GM13976 (cell line): Measurements from ENCODE around the gene CTSD.
A peak's percentile ranks its signal among the peaks of the same experiment; 100 is the strongest.

Experiments
- DNase-seq: peaks from one replicate; pipeline ENCODE4 v3.0.0; 2012; ENCODE audit warnings: low spot score
- CTCF ChIP-seq: IDR thresholded peaks from 2 replicates; pipeline ENCODE4 v1.5.1; 2012; ENCODE audit warnings: borderline replicate concordance, mild to moderate bottlenecking; ENCODE audit not compliant: insufficient read depth; ENCODE audit errors: extremely low read depth, missing control alignments, control extremely low read depth
- in situ Hi-C: fragments of 300-500 bp; cut with MboI; formaldehyde crosslinking; loops from one replicate; pipeline ENCODE4 v1.12.0; 2022; ENCODE audit warnings: low sequenced_read_pairs, mixed read lengths, inconsistent platforms; ENCODE audit not compliant: unreplicated experiment

Gene CTSD

GRCh38 chr11:1738380-1738779 lies 25.3 kb downstream of the CTSD start:
- in situ Hi-C loops, result no loop called here
- no peak for TF ChIP-seq CTCF
- DNase-seq, result no peak

- DNase-seq, result no peak
- no peak for TF ChIP-seq CTCF
- in situ Hi-C loops, result no loop called here
Observed at GRCh38 chr11:1737080-1737757, 26.5 kb downstream of the CTSD start.

- no peak for TF ChIP-seq CTCF
- in situ Hi-C loops, result no loop called here
- DNase-seq, result no peak
Observed at GRCh38 chr11:1736447-1736992, 27.2 kb downstream of the CTSD start.

GRCh38 chr11:1735271-1735670 lies 28.5 kb downstream of the CTSD start:
- no peak for TF ChIP-seq CTCF
- in situ Hi-C loops, result no loop called here
- no peak for DNase-seq

- in situ Hi-C loops, result no loop called here
- peak; percentile 29 for DNase-seq
- TF ChIP-seq CTCF, result no peak
Observed at GRCh38 chr11:1734641-1735081, 29.1 kb downstream of the CTSD start.

- no peak for TF ChIP-seq CTCF
- in situ Hi-C loops, result no loop called here
- no peak for DNase-seq
Observed at GRCh38 chr11:1733716-1734640, 29.7 kb downstream of the CTSD start.
